Thyroid gland (tissue), 4 donors: ENCODE measurements around the gene DDX51. TPM values are rescaled to one million over a fixed set of nuclear protein-coding genes. Genes with fewer than 3 reads are reported as not detected.

Experiments
- DNase-seq, 2 donors: peaks; one replicate each; pipeline ENCODE4 v3.0.0-alpha.2; 2019
- H3K27ac ChIP-seq, 3 donors: fragments of 200-600 bp; sonication (generic); 1 replicate in 2 of 3; 2 replicates in 1 of 3; pipeline ENCODE4 v1.5.1; 2016 to 2019; ENCODE audit warnings: mild to moderate bottlenecking in 1 of 3, moderate library complexity in 1 of 3
- H3K27me3 ChIP-seq: fragments of 200-600 bp; sonication (generic); one replicate; pipeline ENCODE4 v1.5.1; 2019
- H3K36me3 ChIP-seq, 2 donors: fragments of 200-600 bp; sonication (generic); one replicate each; pipeline ENCODE4 v1.5.1; 2016 to 2019
- H3K4me1 ChIP-seq, 2 donors: fragments of 200-600 bp; sonication (generic); one replicate each; pipeline ENCODE4 v1.5.1; 2017 to 2019
- H3K4me3 ChIP-seq, 3 donors: fragments of 200-600 bp; sonication (generic); replicated peaks in 1 of 3; 1 replicate in 2 of 3; 2 replicates in 1 of 3; pipeline ENCODE4 v1.5.1; 2016; ENCODE audit warnings: mild to moderate bottlenecking in 1 of 3
- H3K9me3 ChIP-seq: fragments of 200-600 bp; sonication (generic); one replicate; pipeline ENCODE4 v1.5.1; 2017
- POLR2A ChIP-seq, 2 donors: fragments of 450-650 bp; IDR thresholded peaks; one replicate each; pipeline ENCODE4 v1.6.1; 2017; ENCODE audit warnings: antibody characterized with exemption in 2 of 2, mild to moderate bottlenecking in 2 of 2, moderate library complexity in 1 of 2
- WGBS, 2 donors: methylation state at CpG; one replicate each; pipeline ENCODE4 v1.1.5; 2017; 5-methylcytosine and 5-hydroxymethylcytosine counted together
- intact Hi-C: fragments of 100-400 bp; cut with DNase I; formaldehyde crosslinking; loops from one replicate; pipeline ENCODE4 v1.15.1; 2023
- total RNA-seq, 4 donors: library from RNA; depleted of rRNA; stranded (reverse); fragments of >200 nt; gene quantifications; one replicate each; pipeline ENCODE4 v1.2.3, GENCODE V29; 2016
- TF ChIP-seq, protein P1 (sequence below), 6 experiments: fragments of 200-600 bp in 3 of 6; fragments of 450-650 bp in 3 of 6; sonication (generic) in 3 of 6; IDR thresholded peaks; one replicate each; pipeline ENCODE4 v1.5.1; 2016 to 2019; ENCODE audit warnings: antibody characterized with exemption in 6 of 6, mild to moderate bottlenecking in 2 of 6, inconsistent platforms in 1 of 6, moderate library complexity in 1 of 6

DDX51 gene
- total RNA-seq, 4 donors from 2014 or later: 11.2 to 23.1 (median 13.7) TPM

- Histone ChIP-seq H3K4me1 (no peaks in the 10 kb centered on the region), H3K4me3 (no peak overlapping the region), H3K9me3 (no peaks in the 10 kb centered on the region), H3K27me3 (no peaks in the 10 kb centered on the region), H3K27ac (no peak overlapping the region), H3K36me3 (peaks cover 9 to 36% of the 10 kb centered on the region in 2 donors)
- no peak for DNase-seq
- intact Hi-C loops: no loop called here
- TF ChIP-seq POLR2A (IDR thresholded peaks at IDR 0.05): no peak
- TF ChIP-seq, protein P1, sequence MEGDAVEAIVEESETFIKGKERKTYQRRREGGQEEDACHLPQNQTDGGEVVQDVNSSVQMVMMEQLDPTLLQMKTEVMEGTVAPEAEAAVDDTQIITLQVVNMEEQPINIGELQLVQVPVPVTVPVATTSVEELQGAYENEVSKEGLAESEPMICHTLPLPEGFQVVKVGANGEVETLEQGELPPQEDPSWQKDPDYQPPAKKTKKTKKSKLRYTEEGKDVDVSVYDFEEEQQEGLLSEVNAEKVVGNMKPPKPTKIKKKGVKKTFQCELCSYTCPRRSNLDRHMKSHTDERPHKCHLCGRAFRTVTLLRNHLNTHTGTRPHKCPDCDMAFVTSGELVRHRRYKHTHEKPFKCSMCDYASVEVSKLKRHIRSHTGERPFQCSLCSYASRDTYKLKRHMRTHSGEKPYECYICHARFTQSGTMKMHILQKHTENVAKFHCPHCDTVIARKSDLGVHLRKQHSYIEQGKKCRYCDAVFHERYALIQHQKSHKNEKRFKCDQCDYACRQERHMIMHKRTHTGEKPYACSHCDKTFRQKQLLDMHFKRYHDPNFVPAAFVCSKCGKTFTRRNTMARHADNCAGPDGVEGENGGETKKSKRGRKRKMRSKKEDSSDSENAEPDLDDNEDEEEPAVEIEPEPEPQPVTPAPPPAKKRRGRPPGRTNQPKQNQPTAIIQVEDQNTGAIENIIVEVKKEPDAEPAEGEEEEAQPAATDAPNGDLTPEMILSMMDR (IDR thresholded peaks at IDR 0.05): no peak
- WGBS, 2 donors: 98 to 99% methylated on average over 4 to 5 of the region's 6 CpGs
Observed at GRCh38 chr12:132114667-132115066, 29.5 kb downstream of the DDX51 start.

DNA sequence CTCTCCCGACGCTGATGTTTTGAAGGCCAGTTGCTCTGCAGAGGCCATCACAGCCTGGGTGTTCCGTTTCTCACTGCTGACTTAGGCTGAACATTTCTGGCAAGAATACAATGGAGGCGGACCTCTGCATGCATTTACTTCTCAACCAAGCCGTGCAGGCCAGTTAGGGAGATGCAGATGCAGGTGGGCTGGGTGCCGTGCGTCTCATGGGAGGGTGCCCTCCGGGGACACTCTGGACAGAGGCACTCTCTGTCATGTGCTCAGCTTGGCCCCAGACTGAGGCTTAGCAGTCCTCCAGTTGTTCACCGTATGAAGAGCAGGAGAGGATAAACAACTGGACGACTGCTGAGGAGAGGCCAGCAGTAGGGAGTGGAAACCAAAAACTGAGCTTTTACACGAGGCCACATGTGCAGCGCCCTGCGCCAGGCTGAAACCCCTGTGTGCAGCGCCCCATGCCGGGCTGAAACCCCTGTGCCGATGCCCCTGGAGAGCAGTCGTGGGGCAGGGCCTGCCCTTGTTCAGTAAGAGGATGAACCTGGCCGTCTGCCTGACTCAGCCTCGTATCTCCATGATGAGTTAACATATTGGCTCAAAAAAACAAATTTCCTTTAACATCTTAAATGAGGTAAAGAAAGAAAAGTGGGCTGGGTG is 32.3 kb downstream of the DDX51 start:
- WGBS, 2 donors: 90 to 91% methylated on average over 19 of the region's 19 CpGs
- no peak for TF ChIP-seq POLR2A (IDR thresholded peaks at IDR 0.05)
- TF ChIP-seq, protein P1 (IDR thresholded peaks at IDR 0.05): no peak
- H3K27me3 ChIP-seq: no peaks in the 10 kb centered on the region
- peaks cover 17 to 47% of the 10 kb centered on the region in 2 donors for H3K36me3 ChIP-seq
- H3K27ac ChIP-seq: no peak overlapping the region
- no peak overlapping the region for H3K4me3 ChIP-seq
- H3K4me1 ChIP-seq: no peaks in the 10 kb centered on the region
- DNase-seq: no peak
- intact Hi-C loops: no loop called here
- no peaks in the 10 kb centered on the region for H3K9me3 ChIP-seq

DNA sequence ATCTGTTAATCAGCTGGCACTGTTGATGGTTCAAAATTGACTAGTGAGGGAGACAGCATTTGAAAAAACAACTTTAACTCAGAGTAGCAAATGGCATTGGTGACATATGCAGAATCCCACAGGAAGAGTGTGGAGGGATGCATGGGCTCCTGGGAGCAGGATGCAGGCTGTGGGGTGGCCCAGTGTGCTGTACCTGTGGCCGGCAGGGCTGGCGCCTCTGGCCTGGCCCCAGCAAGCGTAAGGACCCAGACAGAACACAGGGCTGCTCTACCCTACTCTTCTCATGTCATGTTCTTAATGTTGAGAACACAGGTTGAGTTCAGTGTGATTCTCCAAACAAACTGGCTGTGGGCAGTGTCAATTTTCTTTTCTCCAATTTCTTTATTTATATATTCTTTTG is 33.4 kb downstream of the DDX51 start:
- H3K27me3 ChIP-seq: no peaks in the 10 kb centered on the region
- WGBS, 2 donors: 64 to 96% methylated on average over 3 of the region's 3 CpGs
- no peaks in the 10 kb centered on the region for H3K9me3 ChIP-seq
- no peak for DNase-seq
- no peak overlapping the region for H3K27ac ChIP-seq
- intact Hi-C loops: no loop called here
- no peaks in the 10 kb centered on the region for H3K4me1 ChIP-seq
- no peak overlapping the region for H3K4me3 ChIP-seq
- H3K36me3 ChIP-seq: peaks cover 17 to 43% of the 10 kb centered on the region in 2 donors
- TF ChIP-seq, protein P1 (IDR thresholded peaks at IDR 0.05): no peak
- TF ChIP-seq POLR2A (IDR thresholded peaks at IDR 0.05): no peak

- no peaks in the 10 kb centered on the region for H3K9me3 ChIP-seq
- TF ChIP-seq, protein P1 (IDR thresholded peaks at IDR 0.05): no peak
- TF ChIP-seq POLR2A (IDR thresholded peaks at IDR 0.05): no peak
- no peak overlapping the region for H3K4me3 ChIP-seq
- peaks cover 12 to 34% of the 10 kb centered on the region in 2 donors for H3K36me3 ChIP-seq
- H3K4me1 ChIP-seq: no peaks in the 10 kb centered on the region
- no peak for DNase-seq
- H3K27me3 ChIP-seq: no peaks in the 10 kb centered on the region
- intact Hi-C loops: no loop called here
- 92 to 93% methylated on average over 8 of the region's 8 CpGs for WGBS, 2 donors
- no peak overlapping the region for H3K27ac ChIP-seq
Observed at GRCh38 chr12:132109741-132110140, 34.4 kb downstream of the DDX51 start.

DNA sequence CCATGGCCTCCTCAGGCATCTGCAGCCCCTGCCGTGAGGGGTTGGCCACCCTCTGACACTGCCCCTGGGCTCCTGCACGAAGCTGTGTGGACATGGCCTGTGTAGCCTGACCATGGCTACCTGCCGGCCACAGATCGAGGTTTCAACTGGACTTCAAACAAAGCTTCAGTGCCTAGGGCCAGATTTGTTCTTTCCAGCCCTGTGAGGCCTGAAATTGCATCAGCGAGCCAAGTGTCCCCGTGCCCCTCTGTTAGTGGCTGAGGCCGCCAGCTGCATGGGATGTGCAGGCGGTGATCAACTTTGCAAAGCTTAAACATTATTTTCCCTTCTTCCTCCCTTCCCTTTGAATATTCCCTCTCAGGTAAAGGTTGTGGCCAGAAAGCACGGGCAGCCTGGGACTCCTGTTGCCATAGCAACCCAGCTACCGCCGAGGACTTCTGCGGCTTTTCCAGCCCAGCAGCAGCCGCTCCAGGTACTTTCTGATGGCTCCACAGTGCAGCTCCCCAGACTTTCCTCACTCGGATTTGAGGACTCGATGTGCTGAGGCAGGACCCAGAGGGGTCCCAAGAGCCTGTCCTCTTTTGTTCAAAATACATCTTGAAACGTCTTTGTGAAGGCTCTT is 35.8 kb downstream of the DDX51 start:
- Histone ChIP-seq H3K9me3 (no peaks in the 10 kb centered on the region), H3K27me3 (no peaks in the 10 kb centered on the region), H3K4me3 (no peak overlapping the region), H3K4me1 (peaks cover 0 to 3% of the 10 kb centered on the region in 2 donors), H3K27ac (no peak overlapping the region), H3K36me3 (peaks cover 8 to 25% of the 10 kb centered on the region in 2 donors)
- intact Hi-C loops: no loop called here
- TF ChIP-seq, protein P1 (IDR thresholded peaks at IDR 0.05): no peak
- TF ChIP-seq POLR2A (IDR thresholded peaks at IDR 0.05): no peak
- 79 to 83% methylated on average over 16 of the region's 16 CpGs for WGBS, 2 donors
- no peak for DNase-seq
